AG04450 (cell line): ENCODE results near the gene GPC5. TPM values are rescaled to one million over a fixed set of nuclear protein-coding genes. Genes with fewer than 3 reads are reported as not detected.

Source experiments
- CTCF ChIA-PET: fragments of 300-600, 350-600 bp; formaldehyde crosslinking; extraction: SDS; loops from one replicate; lab custom pipeline; 2022; ENCODE audit warnings: antibody characterized with exemption, inconsistent platforms; lab: Charles Lee
- POLR2A ChIA-PET: fragments of 350-600 bp; formaldehyde crosslinking; extraction: SDS; loops from one replicate; lab custom pipeline; 2021; ENCODE audit warnings: antibody characterized with exemption, inconsistent platforms; lab: Yijun Ruan, JAX
- DNase-seq: peaks from one replicate; pipeline ENCODE4 v3.0.0-alpha.2; 2011; ENCODE audit warnings: low read depth, low spot score
- H3K27ac ChIP-seq: one replicate; pipeline ENCODE4 v1.5.1; 2012; ENCODE audit warnings: low read depth, low read length, control low read depth
- H3K27me3 ChIP-seq: one replicate; pipeline ENCODE4 v1.6.0; 2012; ENCODE audit warnings: low read length; ENCODE audit not compliant: control insufficient read depth, insufficient read depth
- H3K4me3 ChIP-seq: 2 replicates; pipeline ENCODE4 v1.5.1; 2011; ENCODE audit warnings: mild to moderate bottlenecking, low read depth, low read length, control low read depth
- H3K9me3 ChIP-seq: 2 replicates; pipeline ENCODE4 v1.5.1; 2012; ENCODE audit warnings: low read length; ENCODE audit not compliant: control insufficient read depth, insufficient read depth
- CTCF ChIP-seq: IDR thresholded peaks from 2 replicates; pipeline ENCODE4 v1.5.1; 2011; ENCODE audit warnings: low read depth, low read length, control low read depth, inconsistent platforms
- polyA plus RNA-seq: library from polyadenylated mRNA; depleted of rRNA; stranded (reverse); fragments of >200 nt; gene quantifications from 2 replicates; pipeline ENCODE4 v1.2.3, GENCODE V29; 2011

GPC5 gene
- polyA plus RNA-seq, 1 experiment: 3.6 TPM

- no peak for DNase-seq
Observed at GRCh38 chr13:92602560-92602959, 1204.1 kb downstream of the GPC5 start.

GRCh38 chr13:92609376-92609775 is 1211.0 kb downstream of the GPC5 start:
- TF ChIP-seq CTCF: no peak
- CTCF ChIA-PET: no interaction called here

More at GRCh38 chr13:92602560-92602959, 1204.1 kb downstream of the GPC5 start:
- CTCF ChIA-PET: no interaction called here
- Histone ChIP-seq H3K27ac (no peak overlapping the region), H3K4me3 (no peak overlapping the region), H3K9me3 (no peaks in the 10 kb centered on the region), H3K27me3 (no peaks in the 10 kb centered on the region)
- POLR2A ChIA-PET: no interaction called here
- TF ChIP-seq CTCF: no peak

GRCh38 chr13:92612892-92613291 is 1214.5 kb downstream of the GPC5 start:
- no peak overlapping the region for H3K4me3 ChIP-seq
- CTCF ChIA-PET: no interaction called here
- no peak for DNase-seq
- no peak for TF ChIP-seq CTCF
- H3K9me3 ChIP-seq: no peaks in the 10 kb centered on the region
- POLR2A ChIA-PET: no interaction called here
- H3K27me3 ChIP-seq: no peaks in the 10 kb centered on the region
- H3K27ac ChIP-seq: no peak overlapping the region

More at GRCh38 chr13:92609376-92609775, 1211.0 kb downstream of the GPC5 start:
- POLR2A ChIA-PET: no interaction called here
- DNase-seq: no peak
- Histone ChIP-seq H3K9me3 (no peaks in the 10 kb centered on the region), H3K27me3 (no peaks in the 10 kb centered on the region), H3K27ac (no peak overlapping the region), H3K4me3 (no peak overlapping the region)

GRCh38 chr13:92613921-92614320 is 1215.5 kb downstream of the GPC5 start:
- CTCF ChIA-PET: no interaction called here
- DNase-seq: no peak
- POLR2A ChIA-PET: no interaction called here
- Histone ChIP-seq H3K4me3 (no peak overlapping the region), H3K27me3 (no peaks in the 10 kb centered on the region), H3K9me3 (no peaks in the 10 kb centered on the region), H3K27ac (no peak overlapping the region)
- no peak for TF ChIP-seq CTCF

- no peak for DNase-seq
- Histone ChIP-seq H3K27me3 (no peaks in the 10 kb centered on the region), H3K9me3 (no peaks in the 10 kb centered on the region), H3K27ac (no peak overlapping the region), H3K4me3 (no peak overlapping the region)
- ChIA-PET CTCF (no interaction called here), POLR2A (no interaction called here)
- TF ChIP-seq CTCF: no peak
Observed at GRCh38 chr13:92621985-92622384, 1223.6 kb downstream of the GPC5 start.
